GM19240 (cell line): ENCODE results near the gene HACL1.
"Not testable (repeated sequence)": the region's sequence is repeated elsewhere in the genome, so short reads cannot be mapped to it uniquely, and the experiment has no call there.

ENCODE experiments used
- DNase-seq: peaks from one replicate; pipeline ENCODE4 v3.0.0; 2011; ENCODE audit warnings: low spot score; ENCODE audit not compliant: insufficient read length

HACL1 gene

GRCh38 chr3:15630646-15631350, 29.4 kb upstream of the HACL1 start:
- no peak for DNase-seq

- peak; percentile 25 for DNase-seq
These were observed 28.7 kb upstream of the HACL1 start for GRCh38 chr3:15629860-15630597.

GRCh38 chr3:15628967-15629366, 27.6 kb upstream of the HACL1 start:
- no peak for DNase-seq

- DNase-seq = no peak
These were observed 22.4 kb upstream of the HACL1 start for GRCh38 chr3:15623535-15624440.

- not testable (repeated sequence) for DNase-seq
These were observed 18.5 kb upstream of the HACL1 start for GRCh38 chr3:15619659-15620464.

- no peak for DNase-seq
These were observed 14.7 kb upstream of the HACL1 start for GRCh38 chr3:15616053-15616452.

- no peak for DNase-seq
These were observed 13.6 kb upstream of the HACL1 start for GRCh38 chr3:15614958-15615357.

- no peak for DNase-seq
These were observed 10.6 kb upstream of the HACL1 start for GRCh38 chr3:15612001-15612400.

- no peak for DNase-seq
These were observed 9.6 kb upstream of the HACL1 start for GRCh38 chr3:15611018-15611417.

- DNase-seq = no peak
These were observed 8.9 kb upstream of the HACL1 start for GRCh38 chr3:15610082-15610759.

GRCh38 chr3:15606434-15606891, 5.1 kb upstream of the HACL1 start:
- no peak for DNase-seq

GRCh38 chr3:15604584-15604983, 3.2 kb upstream of the HACL1 start:
- DNase-seq = not testable (repeated sequence)

- DNase-seq = not testable (repeated sequence)
These were observed 1.4 kb upstream of the HACL1 start for GRCh38 chr3:15602816-15603215.

GRCh38 chr3:15602146-15602536, 772 bp upstream of the HACL1 start:
- DNase-seq = no peak

GRCh38 chr3:15601046-15601398, 347 bp downstream of the HACL1 start:
- DNase-seq = no peak

- no peak for DNase-seq
These were observed 5.4 kb downstream of the HACL1 start for GRCh38 chr3:15595955-15596354.

GRCh38 chr3:15592968-15593367, 8.4 kb downstream of the HACL1 start:
- no peak for DNase-seq

- no peak for DNase-seq
These were observed 9.4 kb downstream of the HACL1 start for GRCh38 chr3:15591928-15592327.

GRCh38 chr3:15591242-15591641, 10.1 kb downstream of the HACL1 start:
- no peak for DNase-seq

- no peak for DNase-seq
These were observed 16.1 kb downstream of the HACL1 start for GRCh38 chr3:15585111-15585845.
